ENCODE measurements around the gene PPIB.

Gene PPIB

GRCh38 chr15:64162869-64163658 is at the start of gene PPIB:
TSS of gene PPIB (minus strand) at chr15:64163022. CDS start at chr15:64162986, 36 bp downstream.
- peak; percentile 98 for DNase-seq

- DNase-seq, result no peak
Measured at GRCh38 chr15:64211696-64212095, 48.9 kb upstream of the PPIB start.

- no peak for DNase-seq
Measured at GRCh38 chr15:64210371-64210770, 47.5 kb upstream of the PPIB start.

DNA sequence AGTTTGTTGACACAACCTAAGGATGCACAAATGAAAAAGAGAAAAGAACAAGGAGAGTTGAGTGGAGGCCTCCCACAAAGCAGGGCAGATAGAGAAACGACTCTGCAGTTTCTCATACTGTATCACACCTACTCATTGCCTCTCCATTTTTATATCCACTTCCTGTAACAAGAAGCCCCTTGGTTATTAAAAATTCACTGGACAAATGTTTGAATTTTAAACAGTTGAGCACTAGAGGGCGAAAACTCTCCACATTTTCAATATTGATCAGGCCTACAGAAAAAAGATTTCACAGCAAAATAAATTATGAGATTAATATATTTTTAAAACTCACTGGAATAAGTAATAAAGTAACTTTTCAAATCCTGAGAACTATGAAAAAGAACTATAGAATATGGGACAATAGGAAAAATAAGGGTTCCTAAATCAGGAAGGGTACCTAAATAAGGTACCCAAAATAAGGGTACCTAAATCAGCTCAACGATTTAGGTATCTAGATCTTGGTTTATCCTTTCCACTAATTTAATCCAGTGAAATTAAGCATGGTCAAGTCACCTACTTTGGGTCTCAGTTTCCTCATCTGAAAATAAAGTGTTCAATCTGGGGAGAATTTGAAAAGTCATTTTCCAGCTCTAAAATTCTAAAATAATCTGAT is 47.0 kb upstream of the PPIB start:
- peak; percentile 51 for DNase-seq

- no peak for DNase-seq
Measured at GRCh38 chr15:64205202-64205601, 42.4 kb upstream of the PPIB start.

DNA sequence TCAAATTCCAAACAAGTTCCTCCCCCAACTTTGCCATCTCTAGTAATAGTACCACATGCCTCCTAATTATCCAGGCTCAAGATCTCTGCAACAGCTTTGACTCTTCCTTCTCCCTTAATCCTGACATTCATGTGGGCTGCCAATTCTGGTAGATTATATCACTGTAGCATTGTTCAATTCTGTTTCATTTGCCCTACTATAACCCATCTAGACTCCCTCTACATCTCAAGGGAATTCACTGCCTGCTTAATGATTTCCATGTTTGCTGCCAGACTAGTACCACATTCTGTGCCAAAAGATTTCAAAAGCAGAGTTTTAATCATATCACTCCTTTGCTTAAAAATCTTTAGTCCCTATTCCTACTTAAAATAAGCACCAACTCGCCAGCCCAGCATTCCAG is 34.6 kb upstream of the PPIB start:
- no peak for DNase-seq

DNA sequence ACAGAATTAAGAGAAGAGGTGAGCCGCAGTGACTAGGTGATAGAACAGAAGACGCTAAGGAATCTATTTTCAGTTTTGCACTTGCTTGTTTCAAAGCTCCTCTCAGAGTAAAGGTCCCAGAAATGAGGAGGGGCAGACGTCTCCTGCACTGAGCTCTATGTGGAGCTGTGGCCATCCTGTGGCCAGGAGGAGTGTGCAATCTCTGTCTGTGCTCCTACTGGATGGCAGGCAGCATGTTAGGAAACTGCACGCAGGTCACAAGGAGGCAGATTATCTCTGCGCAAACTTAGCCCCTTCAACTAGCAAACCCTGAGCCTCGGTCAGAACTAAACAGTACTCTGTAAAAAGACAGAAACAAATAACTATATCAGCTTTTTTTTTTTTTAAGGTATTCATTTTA is 31.1 kb upstream of the PPIB start:
- no peak for DNase-seq

- no peak for DNase-seq
Measured at GRCh38 chr15:64191971-64192830, 29.4 kb upstream of the PPIB start.

DNA sequence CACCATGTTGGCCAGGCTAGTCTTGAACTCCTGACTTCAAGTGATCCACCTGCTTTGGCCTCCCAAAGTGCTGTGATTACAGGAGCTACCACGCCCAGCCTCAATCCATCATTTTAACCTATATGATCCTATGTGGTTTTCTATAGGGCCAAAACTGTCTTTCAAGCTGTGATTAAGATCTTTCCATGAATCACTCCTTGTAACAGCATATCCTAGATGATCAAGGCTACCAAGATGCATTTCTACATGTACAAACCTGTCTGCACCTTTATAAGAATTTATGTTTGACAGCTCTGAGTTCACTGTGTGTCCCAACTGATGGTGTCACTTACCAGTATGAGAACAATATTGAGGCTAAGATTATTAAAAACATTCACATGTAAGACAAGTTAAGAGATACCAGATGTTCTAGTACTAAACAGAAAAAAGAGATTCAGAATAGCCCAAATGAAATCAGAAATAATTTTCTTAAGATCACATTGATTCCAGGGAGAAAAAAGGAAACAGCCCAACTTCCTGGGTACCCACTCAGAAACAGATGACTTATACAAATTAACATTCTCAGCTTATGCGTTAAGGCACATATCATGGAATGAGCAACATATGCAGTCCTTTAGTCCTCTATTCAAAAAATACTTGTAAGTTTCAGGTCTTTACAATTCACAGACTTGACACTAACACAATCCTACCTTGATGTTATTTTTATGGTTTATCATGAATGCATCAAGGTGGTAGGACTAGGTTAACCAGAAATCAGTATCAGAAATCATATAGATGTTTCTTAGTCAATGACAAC is 24.8 kb upstream of the PPIB start:
- DNase-seq, result no peak

GRCh38 chr15:64185146-64185911 is 22.5 kb upstream of the PPIB start:
- no peak for DNase-seq

- DNase-seq, result no peak
Measured at GRCh38 chr15:64182859-64183370, 20.1 kb upstream of the PPIB start.

DNA sequence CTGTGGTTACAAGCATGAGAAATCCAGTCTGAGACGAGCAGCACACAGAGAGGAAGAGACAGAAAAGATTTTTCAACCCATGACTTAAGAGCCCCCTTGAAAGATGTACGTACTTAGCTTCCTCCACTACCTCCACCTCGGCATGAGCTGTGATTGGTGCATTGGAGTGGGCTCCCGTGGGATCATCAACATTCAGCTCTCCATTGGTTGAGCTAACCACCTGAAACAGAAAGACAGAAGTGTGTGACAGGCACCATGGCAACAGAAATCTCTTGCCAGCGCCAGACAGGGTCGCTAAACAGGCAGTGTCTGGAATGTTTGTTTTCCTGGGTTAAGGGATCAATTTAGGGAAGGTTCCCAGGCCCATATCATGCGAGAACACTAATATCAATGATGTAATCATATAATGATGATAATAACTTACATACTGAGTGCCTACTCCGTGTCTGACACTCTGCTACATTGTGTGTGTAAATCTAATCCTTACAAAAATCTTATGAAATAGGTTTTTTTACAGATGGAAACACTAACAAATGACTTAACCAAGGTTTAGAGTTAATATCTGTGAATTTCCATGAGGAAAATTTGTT is 17.5 kb upstream of the PPIB start:
- no peak for DNase-seq

GRCh38 chr15:64166102-64166890 is 3.5 kb upstream of the PPIB start:
- DNase-seq, result no peak

DNA sequence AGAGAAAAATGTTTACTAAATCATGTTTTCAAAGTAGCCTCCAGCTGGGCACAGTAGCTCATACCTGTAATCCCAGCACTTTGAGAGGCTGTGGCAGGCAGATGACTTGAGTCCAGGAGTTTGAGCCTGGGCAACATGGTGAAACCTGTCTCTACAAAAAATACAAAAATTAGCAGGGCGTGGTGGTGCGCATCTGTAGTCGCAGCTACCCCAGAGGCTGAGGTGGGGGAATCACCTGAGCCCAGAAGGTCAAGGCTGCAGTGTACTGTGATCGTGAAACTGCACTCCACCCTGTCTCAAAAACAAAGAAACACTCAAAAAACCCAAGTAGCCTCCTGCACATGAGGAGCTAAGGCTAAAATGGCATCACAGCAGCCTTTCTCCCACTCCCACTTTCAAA is 1.6 kb upstream of the PPIB start:
- DNase-seq, result no peak

DNA sequence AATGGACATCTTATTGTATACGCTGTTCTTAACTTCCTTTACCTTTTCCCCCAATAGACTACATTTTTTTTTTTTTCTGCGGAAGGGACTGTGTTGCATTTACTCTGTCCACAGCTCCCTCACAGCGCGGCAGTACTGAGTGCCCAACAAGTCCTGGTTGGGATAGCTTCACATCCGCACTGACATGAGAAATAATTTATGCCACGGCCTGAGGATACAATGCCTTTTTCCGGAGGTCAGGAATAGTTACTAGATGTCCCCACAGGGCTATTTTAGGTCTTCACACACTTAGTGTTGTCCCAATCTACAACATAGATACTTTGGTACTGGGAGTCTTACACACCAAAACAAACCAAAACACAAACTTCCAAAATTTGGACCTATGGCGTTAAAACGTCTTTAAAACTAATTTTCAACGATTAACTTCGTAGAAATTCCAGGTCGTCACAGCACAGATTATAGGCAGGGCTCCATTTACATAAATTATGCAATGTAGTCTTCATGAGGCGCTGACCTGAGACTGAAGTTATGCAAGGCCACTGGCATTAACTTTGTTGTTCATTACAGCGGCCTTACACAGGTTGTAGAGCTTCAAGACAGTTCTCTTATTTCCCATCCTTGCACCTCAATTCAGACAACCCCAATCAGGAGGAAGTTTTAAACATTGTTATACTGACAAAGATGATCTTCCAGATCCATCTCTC is 989 bp upstream of the PPIB start:
- DNase-seq, result peak; percentile 17

GRCh38 chr15:64162478-64162868 is 349 bp downstream of the PPIB start:
- DNase-seq, result no peak

GRCh38 chr15:64161688-64162477 is 939 bp downstream of the PPIB start:
- DNase-seq, result no peak

DNA sequence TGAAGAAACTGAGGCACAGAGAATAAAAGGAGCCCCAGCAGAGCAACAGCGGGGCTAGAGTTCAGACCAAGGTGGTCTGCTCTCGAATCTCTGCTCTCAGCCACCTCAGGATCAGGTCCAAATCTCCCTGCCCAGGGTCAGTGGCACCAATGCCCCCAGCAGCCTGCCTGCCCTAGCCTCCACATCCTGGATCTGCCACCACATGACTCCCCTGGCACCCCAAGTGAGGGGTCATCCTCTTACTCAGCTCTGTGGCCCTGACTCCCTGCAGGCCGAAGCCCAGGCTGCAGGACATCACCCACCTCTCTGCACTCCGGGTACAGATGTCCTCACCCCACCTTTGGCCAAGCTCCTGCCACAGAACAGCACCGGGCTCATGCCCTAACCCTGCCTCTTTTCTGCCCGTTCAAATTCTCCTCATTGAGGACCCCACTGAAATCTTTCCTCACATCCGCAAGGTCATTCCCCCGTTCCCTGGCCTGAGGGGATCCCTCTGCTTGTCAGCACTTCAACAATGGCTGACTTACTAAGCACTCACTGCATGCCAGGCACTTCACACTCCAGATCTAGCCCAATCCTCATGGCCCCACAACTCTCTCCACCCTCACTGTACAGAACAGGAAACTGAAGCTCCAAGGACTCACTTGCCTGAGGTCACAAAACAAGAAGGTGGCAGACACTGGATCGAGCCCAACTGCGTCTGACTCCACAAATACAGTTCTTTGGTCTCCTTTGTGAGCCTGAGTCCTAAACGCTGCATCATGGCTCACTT is 4.3 kb downstream of the PPIB start:
- DNase-seq, result no peak
